NCI-H510A treated with DMSO at 0.1 percent for 48 hours (cell line): ENCODE measurements around the gene HMGN4.

ENCODE experiments used
- DNase-seq: peaks from one replicate; lab custom pipeline; 2025; lab: John Stamatoyannopoulos, UW

The HMGN4 gene

GRCh38 chr6:26578279-26578678, 40.1 kb downstream of the HMGN4 start:
- DNase-seq = no peak

DNA sequence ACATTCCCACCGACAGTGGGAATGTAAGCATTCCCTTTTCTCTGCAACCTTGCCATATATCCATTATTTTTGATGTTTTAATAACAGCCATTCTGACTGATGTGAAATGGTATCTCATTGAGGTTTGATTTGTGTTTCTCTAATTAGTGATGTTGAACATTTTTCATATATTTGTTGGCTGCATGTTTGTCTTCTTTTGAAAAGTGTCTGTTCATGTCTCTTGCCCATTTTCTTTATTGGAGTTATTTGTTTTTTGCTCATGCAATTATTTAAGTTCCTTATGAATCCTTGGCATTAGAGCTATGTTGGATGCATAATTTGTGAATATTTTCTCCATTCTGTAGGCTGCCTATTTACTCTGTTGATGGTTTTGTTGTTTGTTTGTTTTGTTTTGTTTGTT, 40.6 kb downstream of the HMGN4 start:
- DNase-seq = no peak

- DNase-seq = no peak
Observed at GRCh38 chr6:26581164-26581915, 43.2 kb downstream of the HMGN4 start.

DNA sequence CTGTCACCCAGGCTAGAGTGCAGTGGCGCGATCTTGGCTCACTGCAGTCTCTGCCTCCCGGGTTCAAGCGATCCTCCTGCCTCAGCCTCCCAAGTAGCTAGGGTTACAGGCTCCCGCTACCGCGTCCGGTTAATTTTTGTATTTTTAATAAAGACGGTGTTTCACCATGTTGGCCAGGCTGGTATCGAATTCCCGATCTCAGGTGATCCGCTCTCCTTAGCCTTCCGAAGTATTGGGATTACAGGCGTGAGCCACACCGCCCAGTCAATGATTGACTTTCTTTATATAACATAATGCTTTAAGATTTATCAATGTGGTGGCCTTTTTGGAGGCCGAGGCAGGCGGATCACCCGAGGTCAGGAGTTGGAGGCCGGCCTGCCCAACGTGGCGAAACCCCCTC, 50.8 kb downstream of the HMGN4 start:
- no peak for DNase-seq

DNA sequence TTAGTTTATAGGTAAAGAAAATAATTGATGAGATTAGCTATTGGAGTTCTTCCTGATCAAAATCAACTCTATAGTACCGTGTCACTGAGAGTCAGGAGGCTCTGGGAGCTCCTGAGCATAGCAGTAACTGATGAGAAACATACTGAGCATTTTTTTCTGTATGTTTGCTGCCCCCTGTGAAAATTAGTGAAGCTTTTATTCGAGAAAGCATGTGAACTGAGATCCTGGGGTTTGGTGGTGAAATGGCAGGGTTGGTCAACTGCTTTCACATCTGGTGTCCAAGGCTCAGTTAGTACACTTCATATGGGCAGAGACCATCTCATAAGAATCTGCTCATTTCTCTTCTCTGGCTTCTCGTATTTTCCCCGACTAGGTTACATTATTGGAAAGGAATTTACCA, 54.5 kb downstream of the HMGN4 start:
- DNase-seq = no peak

DNA sequence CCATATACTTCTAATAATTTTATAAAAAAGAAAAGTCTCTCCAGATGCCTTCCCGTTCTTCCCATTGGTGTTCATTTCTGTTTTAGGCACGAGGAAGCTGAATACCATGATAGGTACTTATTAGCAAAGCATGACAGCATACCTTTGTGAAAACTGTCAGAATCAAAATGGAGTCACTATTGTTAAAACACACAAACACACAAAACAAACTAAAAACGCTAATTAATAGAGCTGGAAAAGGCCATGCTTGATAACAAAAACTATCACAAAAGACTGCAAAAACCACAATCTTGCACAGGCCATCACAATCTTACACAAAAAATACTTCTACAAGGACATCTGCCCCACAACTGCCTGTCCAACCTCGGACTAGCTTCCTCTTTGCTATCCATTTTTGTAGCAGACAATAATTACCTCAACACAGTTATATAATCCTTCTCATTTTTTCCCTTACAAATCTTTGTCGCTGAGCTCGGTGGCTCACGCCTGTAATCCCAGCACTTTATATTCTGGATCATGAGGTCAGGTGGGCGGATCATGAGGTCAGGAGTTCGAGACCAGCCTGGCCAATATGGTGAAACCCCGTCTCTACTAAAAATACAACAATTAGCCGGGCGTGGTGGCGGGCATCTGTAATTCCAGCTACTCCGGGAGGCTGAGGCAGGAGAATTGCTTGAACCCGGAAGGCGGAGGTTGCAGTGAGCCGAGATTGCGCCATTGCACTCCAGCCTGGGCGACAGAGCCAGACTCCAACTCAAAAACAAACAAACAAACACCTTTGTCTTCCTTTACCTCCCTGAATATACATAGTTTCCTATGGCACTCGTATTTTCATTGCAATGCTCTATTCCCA, 55.3 kb downstream of the HMGN4 start:
- no peak for DNase-seq

DNA sequence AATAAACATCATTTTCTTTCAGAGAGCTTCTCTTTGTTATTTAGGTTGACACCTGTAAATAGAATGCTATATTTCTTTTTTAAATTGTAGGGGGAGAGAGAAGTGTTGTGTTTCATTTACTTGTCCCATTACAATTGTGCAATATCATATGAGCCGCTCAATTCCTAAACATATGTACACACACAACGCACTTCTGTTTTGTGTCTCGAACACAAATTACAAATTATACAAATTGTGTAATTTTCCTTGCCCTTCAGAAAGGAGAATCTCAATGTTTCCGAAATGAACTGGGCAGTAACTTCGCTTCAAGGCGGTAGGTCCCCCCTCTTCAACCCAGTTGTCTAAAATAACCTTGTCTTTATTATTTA, 55.9 kb downstream of the HMGN4 start:
- no peak for DNase-seq

GRCh38 chr6:26594730-26595632, 56.8 kb downstream of the HMGN4 start:
- DNase-seq = no peak

- DNase-seq = peak; percentile 89
Observed at GRCh38 chr6:26595669-26596269, 57.6 kb downstream of the HMGN4 start.
